B cell (primary cell): ENCODE measurements around the gene PPP3CA. TPM values are rescaled to one million over a fixed set of nuclear protein-coding genes. Genes with fewer than 3 reads are reported as not detected.
A peak's percentile ranks its signal among the peaks of the same experiment; 100 is the strongest.

Experiments
- ATAC-seq: fragments of 200-7000 bp; cut with Tn5 transposase; one replicate; pipeline ENCODE4 v1.10.0; 2021; ENCODE audit warnings: low read depth, mild to moderate bottlenecking, moderate number of reproducible peaks, moderate library complexity
- CTCF ChIA-PET: fragments of 350-600 bp; sonication (Branson Sonifier 250); formaldehyde crosslinking; loops from one replicate; lab custom pipeline; 2021; ENCODE audit warnings: antibody characterized with exemption, inconsistent platforms; lab: Charles Lee
- POLR2A ChIA-PET: fragments of 350-600 bp; sonication (Branson Sonifier 250); formaldehyde crosslinking; loops from one replicate; lab custom pipeline; 2021; ENCODE audit warnings: antibody characterized with exemption; lab: Charles Lee
- DNase-seq: peaks from one replicate; pipeline ENCODE4 v3.0.0; 2013
- H2AFZ ChIP-seq: 2 replicates; pipeline ENCODE4 v1.6.1; 2012; ENCODE audit warnings: mild to moderate bottlenecking, low read depth, low read length; ENCODE audit not compliant: insufficient read depth, poor library complexity, severe bottlenecking
- H3K27ac ChIP-seq, 2 donors: 1 replicate in 1 of 2; 2 replicates in 1 of 2; pipeline ENCODE4 v1.5.1; 2012 to 2013; ENCODE audit warnings: low read length in 2 of 2, mild to moderate bottlenecking in 2 of 2, moderate library complexity in 1 of 2
- H3K27me3 ChIP-seq, 4 experiments: fragments of 200-600 bp in 1 of 4; sonication (generic) in 1 of 4; replicated peaks in 1 of 4; 1 replicate in 2 of 4; 2 replicates in 2 of 4; pipeline versions ENCODE4 v1.6.1 to v1.7.0; 2013 to 2016; ENCODE audit warnings: low read length in 3 of 4, mild to moderate bottlenecking in 2 of 4, mixed read lengths in 1 of 4, moderate library complexity in 1 of 4; ENCODE audit not compliant: insufficient read depth in 4 of 4, control insufficient read depth in 3 of 4; ENCODE audit errors: control extremely low read depth in 1 of 4
- H3K36me3 ChIP-seq, 2 experiments: replicated peaks in 1 of 2; 1 replicate in 1 of 2; 2 replicates in 1 of 2; pipeline versions ENCODE4 v1.6.1 to v1.7.1; 2013; ENCODE audit warnings: low read length in 1 of 2; ENCODE audit not compliant: insufficient read depth in 2 of 2, control insufficient read depth in 1 of 2; ENCODE audit errors: control extremely low read depth in 1 of 2, extremely low read depth in 1 of 2
- H3K4me1 ChIP-seq, 2 donors: fragments of 200-600 bp in 1 of 2; sonication (generic) in 1 of 2; 1 replicate in 1 of 2; 2 replicates in 1 of 2; pipeline versions ENCODE4 v1.5.1 to v1.6.1; 2013 to 2017; ENCODE audit warnings: low read length in 2 of 2; ENCODE audit not compliant: control insufficient read depth in 2 of 2, insufficient read depth in 2 of 2
- H3K4me2 ChIP-seq: replicated peaks from 2 replicates; pipeline ENCODE3; 2012; ENCODE audit warnings: mild to moderate bottlenecking, low read depth, low read length; ENCODE audit not compliant: poor library complexity, severe bottlenecking
- H3K4me3 ChIP-seq, 5 experiments: fragments of 200-600 bp in 1 of 5; sonication (generic) in 1 of 5; 1 replicate in 3 of 5; 2 replicates in 2 of 5; pipeline versions ENCODE4 v1.5.1 to v1.7.0; 2011 to 2016; ENCODE audit warnings: low read length in 4 of 5, mild to moderate bottlenecking in 4 of 5, low read depth in 2 of 5, control low read depth in 1 of 5, moderate library complexity in 1 of 5; ENCODE audit not compliant: insufficient read depth in 1 of 5; ENCODE audit errors: control extremely low read depth in 1 of 5, extremely low read depth in 1 of 5
- H3K79me2 ChIP-seq: fragments of 200-600 bp; sonication (generic); one replicate; pipeline ENCODE4 v1.6.0; 2016; ENCODE audit warnings: low read length; ENCODE audit not compliant: control insufficient read depth, insufficient read depth
- H3K9ac ChIP-seq: fragments of 200-600 bp; sonication (generic); 2 replicates; pipeline ENCODE4 v1.6.1; 2017; ENCODE audit warnings: mild to moderate bottlenecking, low read length, moderate library complexity
- H3K9me3 ChIP-seq, 3 donors: one replicate each; pipeline versions ENCODE4 v1.6.1 to v1.7.1; 2013; ENCODE audit warnings: low read length in 2 of 3; ENCODE audit not compliant: control insufficient read depth in 2 of 3, insufficient read depth in 1 of 3; ENCODE audit errors: control extremely low read depth in 1 of 3
- H4K20me1 ChIP-seq: 2 replicates; pipeline ENCODE4 v1.6.0; 2012; ENCODE audit warnings: mild to moderate bottlenecking, low read length; ENCODE audit not compliant: insufficient read depth, control insufficient read depth, poor library complexity, severe bottlenecking
- H3K27ac Mint-ChIP-seq: one replicate; pipeline ENCODE4 v1.8.0; 2021; ENCODE audit warnings: mixed read lengths
- H3K27me3 Mint-ChIP-seq: one replicate; pipeline ENCODE4 v1.8.0; 2021; ENCODE audit warnings: mixed read lengths
- H3K4me1 Mint-ChIP-seq: one replicate; pipeline ENCODE4 v1.8.0; 2021; ENCODE audit warnings: mixed read lengths
- H3K4me3 Mint-ChIP-seq: one replicate; pipeline ENCODE4 v1.8.0; 2021; ENCODE audit warnings: mixed read lengths
- H3K9me3 Mint-ChIP-seq: one replicate; pipeline ENCODE4 v1.8.0; 2022; ENCODE audit warnings: mixed read lengths; ENCODE audit not compliant: insufficient read depth
- CTCF ChIP-seq: fragments of 200-600 bp; IDR thresholded peaks from one replicate; pipeline ENCODE4 v1.8.0; 2022; ENCODE audit warnings: antibody characterized with exemption, mild to moderate bottlenecking
- EZH2 ChIP-seq: IDR thresholded peaks from 2 replicates; pipeline ENCODE4 v1.6.1; 2012; ENCODE audit warnings: borderline replicate concordance, low read depth, mild to moderate bottlenecking, moderate library complexity, low read length; ENCODE audit not compliant: insufficient read depth, poor library complexity, severe bottlenecking
- WGBS: methylation state at CpG from one replicate; pipeline ENCODE4 v1.1.5; 2013; ENCODE audit warnings: missing lambda C conversion rate; ENCODE audit not compliant: insufficient coverage; 5-methylcytosine and 5-hydroxymethylcytosine counted together
- intact Hi-C: fragments of 100-400 bp; cut with micrococcal nuclease; formaldehyde crosslinking; loops from one replicate; pipeline ENCODE4 v1.10.0; 2022
- polyA plus RNA-seq: library from polyadenylated mRNA; depleted of rRNA; stranded (reverse); fragments of >200 nt; gene quantifications from 2 replicates; pipeline ENCODE4 v1.2.3, GENCODE V29; 2012
- total RNA-seq, 2 donors: library from RNA; stranded (reverse); fragments of 120-200 nt in 1 of 2; gene quantifications; 1 replicate in 1 of 2; 2 replicates in 1 of 2; pipeline versions ENCODE4 v1.2.3 to v1.2.4, GENCODE V29; 2013 to 2022

PPP3CA gene
- total and polyA plus RNA-seq, 2 donors (not counting 1 experiment from before 2014, with no cell fraction given), result 14.3 to 85.1 TPM

DNA sequence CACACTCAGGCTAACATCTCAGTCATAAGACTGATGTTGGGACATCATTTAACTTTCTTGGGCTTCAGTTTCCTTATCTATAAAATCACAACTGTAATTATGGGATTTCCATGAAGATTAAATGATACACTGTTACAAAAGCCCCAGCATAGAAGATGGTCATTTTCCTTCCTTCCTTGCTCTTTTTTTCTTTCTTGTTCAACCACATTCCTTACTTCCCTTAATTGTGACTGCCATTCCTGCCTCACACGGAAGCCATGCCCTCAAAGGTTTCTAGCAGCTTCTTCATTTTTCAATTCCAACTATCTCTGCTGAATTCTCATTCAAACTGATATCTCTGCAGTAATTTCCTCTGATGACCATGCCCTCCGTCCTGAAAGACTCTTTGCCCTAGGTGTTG lies 311.8 kb downstream of the PPP3CA start:
- no peaks in the 10 kb centered on the region for H3K79me2 ChIP-seq
- ChIA-PET CTCF (no interaction called here), POLR2A (interaction anchor here (1.4 kb wide), 1 partner anchor 11 kb away, joined by 3 read pairs; no protein-coding TSS in a partner anchor)
- no peak overlapping the region for H3K4me3 Mint-ChIP-seq
- H3K27me3 Mint-ChIP-seq, result no peaks in the 10 kb centered on the region
- intact Hi-C loops, result no loop called here
- H3K4me1 Mint-ChIP-seq, result peaks cover 2% of the 10 kb centered on the region
- no peak for DNase-seq
- peaks cover 10 to 60% of the 10 kb centered on the region in 2 experiments for H3K36me3 ChIP-seq
- TF ChIP-seq CTCF, result no peak
- no peak for TF ChIP-seq EZH2
- no peak overlapping the region for H3K9ac ChIP-seq
- H3K4me3 ChIP-seq, result no peak overlapping the region
- no peak overlapping the region for H3K27ac ChIP-seq
- no peak overlapping the region for H3K27ac Mint-ChIP-seq
- no peaks in the 10 kb centered on the region for H3K9me3 Mint-ChIP-seq
- WGBS, result 100% methylated on average over 2 of the region's 2 CpGs
- no peaks in the 10 kb centered on the region for H3K27me3 ChIP-seq
- H2AFZ ChIP-seq, result no peak overlapping the region
- ATAC-seq, result no peak
- no peaks in the 10 kb centered on the region for H4K20me1 ChIP-seq
- no peaks in the 10 kb centered on the region for H3K4me1 ChIP-seq
- no peaks in the 10 kb centered on the region for H3K9me3 ChIP-seq
- H3K4me2 ChIP-seq, result no peak overlapping the region

GRCh38 chr4:101033986-101034385 lies 313.3 kb downstream of the PPP3CA start:
- Histone ChIP-seq H3K36me3 (peaks cover 12 to 54% of the 10 kb centered on the region in 2 experiments), H2AFZ (no peak overlapping the region), H4K20me1 (no peaks in the 10 kb centered on the region), H3K79me2 (no peaks in the 10 kb centered on the region), H3K27me3 (no peaks in the 10 kb centered on the region), H3K4me1 (no peaks in the 10 kb centered on the region), H3K9ac (no peak overlapping the region), H3K27ac (no peak overlapping the region), H3K4me2 (no peak overlapping the region), H3K4me3 (no peak overlapping the region), H3K9me3 (no peaks in the 10 kb centered on the region)
- Mint-ChIP-seq H3K4me3 (no peak overlapping the region), H3K9me3 (no peaks in the 10 kb centered on the region), H3K27ac (no peak overlapping the region), H3K4me1 (peaks cover 2% of the 10 kb centered on the region), H3K27me3 (no peaks in the 10 kb centered on the region)
- intact Hi-C loops, result no loop called here
- POLR2A ChIA-PET, result no interaction called here
- DNase-seq (no peak), ATAC-seq (no peak)
- WGBS, result 100% methylated on average over 2 of the region's 3 CpGs
- TF ChIP-seq EZH2 (no peak), CTCF (peak; percentile 13)
- CTCF ChIA-PET, result no interaction called here
